HCT116 (cell line): ENCODE data around the gene ARHGAP45. TPM values are rescaled to one million over a fixed set of nuclear protein-coding genes. Genes with fewer than 3 reads are reported as not detected.

Experiments used
- ATAC-seq: fragments of 200-7000 bp; cut with Tn5 transposase; 2 replicates; pipeline ENCODE4 v1.9.1; 2020; ENCODE audit warnings: mild to moderate bottlenecking, moderate library complexity
- BruUV-seq: library from RNA; stranded (reverse); fragments of 400-500 nt; replicated peaks from 2 replicates; lab custom pipeline; 2021; lab: Mats Ljungman, UMichigan
- CTCF ChIA-PET: fragments of 300-600 bp; sonication (Branson Sonifier 250); formaldehyde crosslinking; loops from one replicate; lab custom pipeline; 2021; ENCODE audit warnings: antibody characterized with exemption; lab: Charles Lee
- POLR2A ChIA-PET: fragments of 300-600, 350-600 bp; sonication (Branson Sonifier 250); formaldehyde crosslinking; loops from one replicate; lab custom pipeline; 2021; ENCODE audit warnings: antibody characterized with exemption; lab: Charles Lee
- RAD21 ChIA-PET, 2 experiments: fragments of 300-600 bp; sonication (Branson Sonifier 250); formaldehyde crosslinking; loops; one replicate each; lab custom pipeline; 2023; ENCODE audit warnings: low total read pairs in 2 of 2; ENCODE audit not compliant: uncharacterized antibody in 2 of 2, unreplicated experiment in 2 of 2, low non-redundant PET in 1 of 2; lab: Charles Lee
- DNase-seq: peaks from one replicate; pipeline ENCODE4 v3.0.0-alpha.2; 2010; ENCODE audit warnings: low read depth, low spot score
- H2AFZ ChIP-seq: fragments of 200-600 bp; shearing (Covaris generic), sonication (generic); 2 replicates; pipeline ENCODE4 v1.6.1; 2017; ENCODE audit warnings: low read depth, mixed run types, mixed read lengths, antibody characterized with exemption, low read length; ENCODE audit not compliant: poor library complexity, severe bottlenecking
- H3K27ac ChIP-seq: 2 replicates; pipeline ENCODE4 v1.5.1; 2012; ENCODE audit warnings: low read depth, low read length
- H3K27me3 ChIP-seq: fragments of 200-600 bp; sonication (generic); 2 replicates; pipeline ENCODE4 v1.6.1; 2016; ENCODE audit warnings: mixed run types, low read length, mixed read lengths; ENCODE audit not compliant: insufficient read depth
- H3K36me3 ChIP-seq, 2 experiments: fragments of 200-500 bp in 1 of 2; fragments of 200-600 bp in 1 of 2; sonication (Bioruptor generic) in 1 of 2; sonication (generic) in 1 of 2; 2 replicates each; pipeline versions ENCODE4 v1.5.1 to v1.6.1; 2014 to 2016; ENCODE audit warnings: low read length in 2 of 2, inconsistent platforms in 1 of 2, mixed read lengths in 1 of 2, mixed run types in 1 of 2; ENCODE audit not compliant: insufficient read depth in 2 of 2, control insufficient read depth in 1 of 2
- H3K4me1 ChIP-seq, 2 experiments: fragments of 200-600 bp in 1 of 2; sonication (generic) in 1 of 2; 2 replicates each; pipeline versions ENCODE4 v1.5.1 to v1.6.1; 2012 to 2017; ENCODE audit warnings: low read length in 2 of 2, inconsistent platforms in 1 of 2, mild to moderate bottlenecking in 1 of 2, mixed read lengths in 1 of 2, mixed run types in 1 of 2, moderate library complexity in 1 of 2; ENCODE audit not compliant: insufficient read depth in 2 of 2, control insufficient read depth in 1 of 2
- H3K4me2 ChIP-seq: fragments of 200-600 bp; sonication (generic); 2 replicates; pipeline ENCODE4 v1.6.1; 2017; ENCODE audit warnings: mixed run types, low read length, mixed read lengths
- H3K4me3 ChIP-seq, 2 experiments: fragments of 200-600 bp in 1 of 2; sonication (generic) in 1 of 2; replicated peaks in 1 of 2; 2 replicates each; pipeline ENCODE4 v1.5.1; 2011 to 2016; ENCODE audit warnings: low read length in 2 of 2, control low read depth in 1 of 2, low read depth in 1 of 2, mild to moderate bottlenecking in 1 of 2, mixed read lengths in 1 of 2, mixed run types in 1 of 2
- H3K79me2 ChIP-seq: fragments of 200-600 bp; sonication (generic); 2 replicates; pipeline ENCODE4 v1.6.1; 2017; ENCODE audit warnings: mild to moderate bottlenecking, mixed run types, low read length, moderate library complexity, mixed read lengths; ENCODE audit not compliant: insufficient read depth
- H3K9ac ChIP-seq: fragments of 200-600 bp; sonication (generic); 2 replicates; pipeline ENCODE4 v1.6.1; 2016; ENCODE audit warnings: low read length, mixed read lengths
- H3K9me2 ChIP-seq: fragments of 200-600 bp; sonication (generic), shearing (Covaris generic); 2 replicates; pipeline ENCODE4 v1.6.1; 2017; ENCODE audit warnings: mixed run types, mild to moderate bottlenecking, moderate library complexity; ENCODE audit not compliant: insufficient read depth
- H3K9me3 ChIP-seq, 2 experiments: fragments of 200-500 bp in 1 of 2; fragments of 200-600 bp in 1 of 2; sonication (Bioruptor generic) in 1 of 2; sonication (generic) in 1 of 2; 2 replicates each; pipeline ENCODE4 v1.6.1; 2014 to 2017; ENCODE audit warnings: low read length in 2 of 2, mixed read lengths in 2 of 2, inconsistent platforms in 1 of 2, low read depth in 1 of 2, mild to moderate bottlenecking in 1 of 2, mixed run types in 1 of 2, moderate library complexity in 1 of 2; ENCODE audit not compliant: control insufficient read depth in 1 of 2, insufficient read depth in 1 of 2
- H4K20me1 ChIP-seq: fragments of 200-600 bp; sonication (generic), shearing (Covaris generic); 2 replicates; pipeline ENCODE4 v1.6.1; 2017; ENCODE audit warnings: mixed run types, mild to moderate bottlenecking, moderate library complexity; ENCODE audit not compliant: insufficient read depth
- CBX3 ChIP-seq: IDR thresholded peaks from 2 replicates; pipeline ENCODE4 v1.6.1; 2012; ENCODE audit warnings: low read depth
- CEBPB ChIP-seq: IDR thresholded peaks from 2 replicates; pipeline ENCODE4 v1.6.1; 2012; ENCODE audit warnings: low read depth
- EGR1 ChIP-seq: IDR thresholded peaks from 2 replicates; pipeline ENCODE4 v1.6.1; 2012; ENCODE audit warnings: low read depth
- ELF1 ChIP-seq: IDR thresholded peaks from 2 replicates; pipeline ENCODE4 v1.6.1; 2012; ENCODE audit warnings: low read depth, borderline replicate concordance
- EZH2 ChIP-seq: fragments of 200-600 bp; sonication (generic); IDR thresholded peaks from 2 replicates; pipeline ENCODE4 v1.6.1; 2017; ENCODE audit warnings: antibody characterized with exemption, mixed run types
- EZH2phosphoT487 ChIP-seq: fragments of 200-600 bp; IDR thresholded peaks from 2 replicates; pipeline ENCODE4 v1.6.1; 2018; ENCODE audit warnings: antibody characterized with exemption, borderline replicate concordance
- POLR2A ChIP-seq: IDR thresholded peaks from 2 replicates; pipeline ENCODE4 v1.7.0; 2011; ENCODE audit warnings: borderline replicate concordance; ENCODE audit not compliant: insufficient read depth, insufficient read length; ENCODE audit errors: extremely low read depth
- POLR2AphosphoS5 ChIP-seq: IDR thresholded peaks from 2 replicates; pipeline ENCODE4 v1.6.1; 2011; ENCODE audit warnings: mild to moderate bottlenecking, low read depth, low read length, moderate library complexity
- RAD21 ChIP-seq: IDR thresholded peaks from 2 replicates; pipeline ENCODE4 v1.6.1; 2012; ENCODE audit warnings: low read depth, mild to moderate bottlenecking
- SP1 ChIP-seq: IDR thresholded peaks from 2 replicates; pipeline ENCODE4 v1.6.1; 2012; ENCODE audit warnings: low read depth
- TCF7L2 ChIP-seq: IDR thresholded peaks from 2 replicates; pipeline ENCODE4 v1.7.0; 2011; ENCODE audit warnings: borderline replicate concordance, inconsistent platforms; ENCODE audit not compliant: insufficient read depth, insufficient read length; ENCODE audit errors: extremely low read depth
- YY1 ChIP-seq: IDR thresholded peaks from 2 replicates; pipeline ENCODE4 v1.6.1; 2011; ENCODE audit warnings: low read length, low read depth, moderate library complexity, mild to moderate bottlenecking; ENCODE audit not compliant: insufficient replicate concordance; ENCODE audit errors: extremely low read depth
- ZFX ChIP-seq: fragments of 450-650 bp; IDR thresholded peaks from 2 replicates; pipeline ENCODE4 v1.6.1; 2017
- intact Hi-C: fragments of 100-400 bp; cut with micrococcal nuclease; formaldehyde crosslinking; loops from 2 replicates; pipeline ENCODE4 v1.10.0; 2022
- total RNA-seq: library from RNA; stranded (reverse); gene quantifications from one replicate; pipeline ENCODE4 v1.2.1, GENCODE V29; 2021; ENCODE audit not compliant: unreplicated experiment
- TF ChIP-seq, protein P1 (sequence below): IDR thresholded peaks from 2 replicates; pipeline ENCODE4 v1.6.1; 2012
- TF ChIP-seq, protein P2 (sequence below), 3 experiments: fragments of 200-600 bp in 1 of 3; sonication (generic) in 1 of 3; IDR thresholded peaks in 2 of 3; conservative IDR thresholded peaks in 1 of 3; 2 replicates each; pipeline ENCODE4 v1.5.1; 2012 to 2017; ENCODE audit warnings: low read depth in 2 of 3, low read length in 2 of 3, antibody characterized with exemption in 1 of 3, borderline replicate concordance in 1 of 3, control low read depth in 1 of 3, mild to moderate bottlenecking in 1 of 3, mixed read lengths in 1 of 3, mixed run types in 1 of 3, moderate library complexity in 1 of 3; ENCODE audit not compliant: insufficient read depth in 1 of 3
- TF ChIP-seq, protein P3 (sequence below): IDR thresholded peaks from 2 replicates; pipeline ENCODE4 v1.6.1; 2012

ARHGAP45 gene
- total RNA-seq, 1 experiment from 2014 or later, result 30.4 TPM

DNA sequence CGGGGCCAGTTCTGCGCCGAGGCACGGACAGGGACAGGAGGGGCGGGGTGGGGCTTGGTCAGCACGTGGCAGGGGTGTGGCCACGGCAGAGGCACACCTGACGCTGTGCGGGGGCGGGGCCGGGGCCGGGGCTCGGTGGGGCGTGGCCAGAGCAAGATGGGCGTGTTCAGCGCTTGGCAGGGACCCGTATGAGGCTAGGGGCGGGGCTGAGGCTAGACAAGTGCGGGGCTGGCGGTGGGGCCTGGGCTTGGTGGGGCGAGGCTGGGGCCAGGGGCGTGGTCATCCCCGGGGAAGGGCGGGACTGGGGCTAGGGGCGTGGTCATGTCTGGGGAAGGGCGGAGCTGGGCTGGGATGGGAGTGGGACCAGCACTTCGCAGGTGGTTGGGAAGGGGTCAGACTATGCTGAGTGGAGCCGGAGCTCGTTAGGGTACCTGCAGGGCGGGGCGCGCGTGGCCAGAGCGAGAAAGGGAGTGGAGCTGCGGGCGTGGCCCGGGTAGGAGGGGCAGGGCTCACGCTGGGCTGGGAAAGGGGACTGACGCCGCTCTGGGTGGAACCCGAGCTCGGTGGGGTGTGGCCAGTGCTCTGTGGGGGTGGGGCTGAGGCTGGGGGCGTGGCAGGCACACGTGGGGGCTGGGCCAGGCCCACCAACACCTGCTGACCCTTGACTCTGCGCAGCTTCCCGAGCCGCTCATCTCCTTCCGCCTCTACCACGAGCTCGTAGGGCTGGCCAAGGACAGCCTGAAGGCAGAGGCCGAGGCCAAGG is 15.4 kb downstream of the ARHGAP45 start:
- no peaks in the 10 kb centered on the region for H3K79me2 ChIP-seq
- RAD21 ChIA-PET, result interaction anchor here in 1 of 2 experiments (0.6 kb wide), 1 partner anchor 56 kb away, joined by 3 read pairs; the partner anchor contains the start of gene CNN2
- H3K9ac ChIP-seq, result peak overlapping the region; percentile 45; the same call in 1 of the 2 replicates
- peaks cover 4 to 18% of the 10 kb centered on the region in 2 experiments for H3K4me1 ChIP-seq
- no peak overlapping the region for H2AFZ ChIP-seq
- peak overlapping the region in 1 of 2 experiments; percentile 30; a peak in 1 of 4 replicates for H3K4me3 ChIP-seq
- BruUV-seq, result no TSS peak
- H3K9me2 ChIP-seq, result no peaks in the 10 kb centered on the region
- peaks cover 0 to 9% of the 10 kb centered on the region in 2 experiments; a peak in 3 of 4 replicates for H3K36me3 ChIP-seq
- no peaks in the 10 kb centered on the region for H3K27me3 ChIP-seq
- TF ChIP-seq YY1 (no peak), POLR2AphosphoS5 (no peak), CEBPB (no peak), EZH2 (no peak), CBX3 (no peak), SP1 (peak; percentile 58), EGR1 (peak; percentile 66; the same call in 1 of the 2 replicates), ELF1 (no peak), EZH2phosphoT487 (no peak), TCF7L2 (no peak), RAD21 (no peak), POLR2A (no peak), ZFX (no peak)
- TF ChIP-seq, protein P1, sequence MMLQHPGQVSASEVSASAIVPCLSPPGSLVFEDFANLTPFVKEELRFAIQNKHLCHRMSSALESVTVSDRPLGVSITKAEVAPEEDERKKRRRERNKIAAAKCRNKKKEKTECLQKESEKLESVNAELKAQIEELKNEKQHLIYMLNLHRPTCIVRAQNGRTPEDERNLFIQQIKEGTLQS, result no peak
- TF ChIP-seq, protein P2, sequence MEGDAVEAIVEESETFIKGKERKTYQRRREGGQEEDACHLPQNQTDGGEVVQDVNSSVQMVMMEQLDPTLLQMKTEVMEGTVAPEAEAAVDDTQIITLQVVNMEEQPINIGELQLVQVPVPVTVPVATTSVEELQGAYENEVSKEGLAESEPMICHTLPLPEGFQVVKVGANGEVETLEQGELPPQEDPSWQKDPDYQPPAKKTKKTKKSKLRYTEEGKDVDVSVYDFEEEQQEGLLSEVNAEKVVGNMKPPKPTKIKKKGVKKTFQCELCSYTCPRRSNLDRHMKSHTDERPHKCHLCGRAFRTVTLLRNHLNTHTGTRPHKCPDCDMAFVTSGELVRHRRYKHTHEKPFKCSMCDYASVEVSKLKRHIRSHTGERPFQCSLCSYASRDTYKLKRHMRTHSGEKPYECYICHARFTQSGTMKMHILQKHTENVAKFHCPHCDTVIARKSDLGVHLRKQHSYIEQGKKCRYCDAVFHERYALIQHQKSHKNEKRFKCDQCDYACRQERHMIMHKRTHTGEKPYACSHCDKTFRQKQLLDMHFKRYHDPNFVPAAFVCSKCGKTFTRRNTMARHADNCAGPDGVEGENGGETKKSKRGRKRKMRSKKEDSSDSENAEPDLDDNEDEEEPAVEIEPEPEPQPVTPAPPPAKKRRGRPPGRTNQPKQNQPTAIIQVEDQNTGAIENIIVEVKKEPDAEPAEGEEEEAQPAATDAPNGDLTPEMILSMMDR (IDR thresholded peaks at IDR 0.05 in 2 of 3, conservative IDR thresholded peaks at IDR 0.05 in 1 of 3; ENCODE audit: borderline replicate concordance in 1 of 3, insufficient read depth in 1 of 3, low read depth in 2 of 3, low read length in 2 of 3), result no peak
- TF ChIP-seq, protein P3, sequence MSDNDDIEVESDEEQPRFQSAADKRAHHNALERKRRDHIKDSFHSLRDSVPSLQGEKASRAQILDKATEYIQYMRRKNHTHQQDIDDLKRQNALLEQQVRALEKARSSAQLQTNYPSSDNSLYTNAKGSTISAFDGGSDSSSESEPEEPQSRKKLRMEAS, result no peak
- CTCF ChIA-PET, result interaction anchor here (0.8 to 1.5 kb wide), 2 partner anchors 17 to 162 kb away, joined by 5 to 6 read pairs; no protein-coding TSS in a partner anchor
- no peaks in the 10 kb centered on the region for H3K9me3 ChIP-seq
- intact Hi-C loops, result no loop called here
- DNase-seq (peak; percentile 89), ATAC-seq (peak; percentile 88)
- POLR2A ChIA-PET, result interaction anchor here (0.7 to 1.8 kb wide), 6 partner anchors 15 to 187 kb away, joined by 3 to 17 read pairs (median 6); partner anchors contain the start of genes ABCA7, ARHGAP45, CIRBP and CNN2
- no peaks in the 10 kb centered on the region for H4K20me1 ChIP-seq
- H3K27ac ChIP-seq, result peak overlapping the region; percentile 83
- H3K4me2 ChIP-seq, result peak overlapping the region; percentile 75
